ENCODE data around the gene USB1.

The USB1 gene

DNA sequence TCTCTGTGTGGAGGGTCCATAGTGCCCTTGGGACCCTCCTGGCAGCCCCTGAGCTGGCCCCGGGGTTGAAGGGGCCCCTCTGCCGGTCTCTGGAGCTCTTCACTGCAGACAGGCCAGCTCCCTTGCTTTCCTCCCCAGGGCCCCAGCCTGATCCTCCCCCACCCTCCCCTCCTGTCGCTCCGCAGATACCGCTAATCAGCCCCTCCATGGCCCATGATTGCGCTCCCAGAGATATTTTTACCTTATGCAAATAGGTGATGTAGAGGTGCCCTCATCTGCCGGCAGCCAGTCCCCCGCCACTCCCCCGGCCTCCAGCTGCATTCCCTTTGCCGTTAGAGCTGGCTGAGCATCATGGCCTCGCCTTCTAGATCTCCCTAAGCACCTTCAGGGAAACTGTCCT, 33.6 kb downstream of the USB1 start:
- DNase-seq (ENCODE audit: low spot score): no peak

DNA sequence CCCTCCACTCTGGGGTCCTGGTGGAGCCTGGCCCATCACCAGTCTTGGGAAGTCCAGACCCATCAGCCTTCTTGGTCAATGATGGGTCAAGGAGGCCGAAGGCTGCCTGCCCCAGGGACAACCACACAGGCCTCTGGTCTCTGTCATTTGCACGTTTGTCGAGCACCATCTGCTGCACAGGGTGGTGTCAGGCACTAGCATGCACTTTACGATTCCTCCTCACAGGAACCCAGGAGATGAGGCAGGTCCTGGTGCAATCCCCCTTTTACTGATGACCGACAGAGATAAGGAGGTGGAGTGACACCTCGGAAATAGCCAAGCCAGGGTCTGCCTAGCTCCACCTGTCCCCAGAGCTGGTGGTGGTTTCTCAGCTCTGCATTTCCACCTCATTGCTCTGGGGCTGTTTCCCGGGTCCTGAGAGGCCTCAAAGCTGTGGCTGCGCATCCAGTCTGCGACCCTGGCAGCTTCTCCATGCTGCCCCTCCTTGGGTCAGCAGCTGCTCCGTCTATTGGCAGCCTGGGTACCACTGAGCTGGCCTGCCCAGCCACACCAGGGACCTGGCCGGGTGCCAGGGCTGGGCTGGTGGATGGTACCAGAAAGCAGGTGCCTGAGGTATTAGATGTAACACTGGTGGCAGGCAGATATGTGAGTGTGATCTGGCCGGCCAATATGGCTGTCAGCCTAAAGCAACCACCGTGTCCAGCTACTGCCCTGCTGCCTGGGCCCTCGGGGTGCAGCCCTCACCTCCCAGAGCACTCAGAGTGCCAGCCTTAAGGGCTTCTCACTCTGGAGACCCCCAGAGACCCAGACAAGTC, 34.4 kb downstream of the USB1 start:
- no peak for DNase-seq (ENCODE audit: low spot score)

DNA sequence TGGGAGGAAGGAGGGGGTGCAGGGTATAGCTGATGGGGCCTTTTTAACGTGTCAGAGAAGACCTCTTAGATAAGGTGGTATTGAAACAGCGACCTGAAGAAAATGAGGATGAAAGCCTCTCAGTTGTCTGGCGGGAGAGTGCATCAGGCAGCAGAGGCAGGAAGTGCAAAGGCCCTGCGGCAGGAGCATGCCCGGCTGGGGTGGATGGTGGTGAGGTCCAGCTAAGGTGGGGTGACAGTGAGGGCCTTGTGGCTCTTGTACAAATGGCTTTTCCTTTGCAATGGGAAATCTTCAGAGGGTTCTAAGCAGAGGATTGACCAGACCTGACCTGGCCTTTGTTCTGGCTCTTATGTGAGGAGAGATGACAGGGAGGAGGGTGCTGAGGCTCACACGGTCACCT, 35.7 kb downstream of the USB1 start:
- DNase-seq (ENCODE audit: low spot score): no peak

DNA sequence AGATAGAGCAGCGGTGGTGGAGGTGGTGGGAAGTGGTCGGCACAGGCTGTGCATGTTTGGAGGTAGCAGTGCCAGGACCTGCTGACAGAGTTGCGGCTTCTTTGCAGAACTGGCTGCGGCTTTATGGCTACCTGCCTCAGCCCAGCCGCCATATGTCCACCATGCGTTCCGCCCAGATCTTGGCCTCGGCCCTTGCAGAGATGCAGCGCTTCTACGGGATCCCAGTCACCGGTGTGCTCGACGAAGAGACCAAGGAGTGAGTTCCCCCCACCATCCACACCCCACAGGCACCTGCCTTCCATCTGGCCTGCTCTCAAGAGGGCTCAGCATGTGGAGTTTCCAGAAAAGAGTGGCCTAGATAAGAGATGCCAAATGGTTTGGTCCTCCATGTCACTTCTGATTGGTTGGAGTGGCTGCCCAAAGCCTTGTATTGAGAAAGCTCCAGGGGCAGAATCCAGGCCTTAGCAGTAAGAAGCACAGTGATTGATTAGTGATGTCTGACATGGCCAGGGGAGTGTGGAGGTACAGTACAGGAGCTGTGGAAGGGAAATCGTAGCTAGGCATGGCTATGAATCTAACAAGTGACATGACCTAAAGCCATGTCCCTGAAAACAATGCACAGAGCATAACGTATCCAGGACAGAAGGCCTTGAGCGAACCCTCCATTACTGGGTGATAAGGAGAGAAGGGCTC, 36.3 kb downstream of the USB1 start:
- DNase-seq (ENCODE audit: low spot score): no peak

DNA sequence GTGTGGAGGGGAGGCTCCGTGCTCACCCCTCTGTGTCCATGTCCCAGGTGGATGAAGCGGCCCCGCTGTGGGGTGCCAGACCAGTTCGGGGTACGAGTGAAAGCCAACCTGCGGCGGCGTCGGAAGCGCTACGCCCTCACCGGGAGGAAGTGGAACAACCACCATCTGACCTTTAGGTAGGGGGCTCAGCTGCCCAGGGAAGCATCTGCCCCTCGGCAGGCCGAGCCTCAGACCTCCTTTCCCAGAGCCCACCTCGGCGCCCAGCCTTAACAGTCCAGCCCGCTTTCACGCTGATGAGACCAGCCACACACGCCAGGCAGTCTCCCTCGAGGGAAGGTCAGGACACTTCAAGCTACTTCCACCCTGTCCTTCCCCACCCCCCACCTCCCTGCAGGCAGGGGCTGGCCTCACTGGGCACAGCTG, 37.0 kb downstream of the USB1 start:
- DNase-seq (ENCODE audit: low spot score): no peak

DNA sequence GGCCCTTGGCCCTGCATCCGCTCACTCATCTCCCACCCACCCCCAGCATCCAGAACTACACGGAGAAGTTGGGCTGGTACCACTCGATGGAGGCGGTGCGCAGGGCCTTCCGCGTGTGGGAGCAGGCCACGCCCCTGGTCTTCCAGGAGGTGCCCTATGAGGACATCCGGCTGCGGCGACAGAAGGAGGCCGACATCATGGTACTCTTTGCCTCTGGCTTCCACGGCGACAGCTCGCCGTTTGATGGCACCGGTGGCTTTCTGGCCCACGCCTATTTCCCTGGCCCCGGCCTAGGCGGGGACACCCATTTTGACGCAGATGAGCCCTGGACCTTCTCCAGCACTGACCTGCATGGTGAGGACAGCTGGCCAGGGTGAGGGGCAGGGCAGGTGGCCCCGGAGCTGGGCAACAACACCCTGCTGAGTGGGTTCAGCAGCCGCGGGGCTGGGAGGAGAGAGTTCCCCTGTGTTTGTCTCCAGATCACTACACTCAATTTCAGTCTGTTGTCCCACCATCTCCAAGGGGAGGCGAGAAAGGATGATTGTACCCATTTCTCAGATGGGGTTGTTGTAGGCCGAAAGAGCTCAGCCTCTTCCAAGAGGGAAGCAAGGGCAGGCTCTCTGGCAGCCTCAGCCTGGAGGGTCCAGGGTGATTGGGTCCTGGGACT, 38.8 kb downstream of the USB1 start:
- DNase-seq (ENCODE audit: low spot score): no peak

DNA sequence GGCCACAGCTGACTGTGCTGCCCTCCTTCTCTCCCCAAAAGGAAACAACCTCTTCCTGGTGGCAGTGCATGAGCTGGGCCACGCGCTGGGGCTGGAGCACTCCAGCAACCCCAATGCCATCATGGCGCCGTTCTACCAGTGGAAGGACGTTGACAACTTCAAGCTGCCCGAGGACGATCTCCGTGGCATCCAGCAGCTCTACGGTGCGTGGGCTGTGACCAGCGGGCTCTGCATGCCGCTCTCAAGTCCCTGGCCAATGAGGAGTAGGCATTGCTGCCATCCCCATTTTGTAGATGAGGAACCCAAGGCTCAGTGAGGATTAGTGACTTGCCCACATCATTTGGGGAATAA, 39.3 kb downstream of the USB1 start:
- no peak for DNase-seq (ENCODE audit: low spot score)

DNA sequence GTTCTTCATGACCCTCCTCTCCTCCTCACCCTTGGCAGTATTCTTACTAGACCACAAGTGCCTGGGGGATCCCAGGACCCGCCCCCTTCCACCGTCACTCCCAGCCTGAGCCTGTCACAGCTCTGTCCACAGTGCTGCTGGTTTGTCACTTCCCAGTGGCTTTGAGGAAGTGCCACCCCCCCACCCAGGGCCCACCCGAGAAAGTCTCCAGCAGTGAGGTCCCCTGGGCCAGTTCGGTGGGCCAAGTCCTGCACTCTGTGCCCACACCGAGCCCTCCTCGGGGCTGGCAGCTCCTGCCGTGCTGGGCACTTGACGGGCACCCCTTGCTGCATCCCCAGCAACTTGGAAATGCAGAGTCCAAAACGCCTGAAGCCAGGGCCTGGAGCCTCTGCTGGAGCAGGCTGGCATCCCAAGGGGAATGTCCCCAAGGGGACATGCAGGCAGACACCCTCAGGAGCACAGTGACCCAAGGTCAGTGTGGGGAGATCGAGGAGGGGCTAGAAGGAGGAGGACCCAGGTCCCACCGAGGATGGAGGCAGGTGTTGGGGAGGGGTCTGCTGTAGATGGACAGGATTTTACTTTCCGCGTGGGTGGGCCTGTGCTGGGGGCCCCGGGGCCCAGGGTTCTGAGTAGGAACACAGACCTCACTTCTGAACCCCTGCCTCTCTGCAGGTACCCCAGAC, 39.9 kb downstream of the USB1 start:
- no peak for DNase-seq (ENCODE audit: low spot score)

DNA sequence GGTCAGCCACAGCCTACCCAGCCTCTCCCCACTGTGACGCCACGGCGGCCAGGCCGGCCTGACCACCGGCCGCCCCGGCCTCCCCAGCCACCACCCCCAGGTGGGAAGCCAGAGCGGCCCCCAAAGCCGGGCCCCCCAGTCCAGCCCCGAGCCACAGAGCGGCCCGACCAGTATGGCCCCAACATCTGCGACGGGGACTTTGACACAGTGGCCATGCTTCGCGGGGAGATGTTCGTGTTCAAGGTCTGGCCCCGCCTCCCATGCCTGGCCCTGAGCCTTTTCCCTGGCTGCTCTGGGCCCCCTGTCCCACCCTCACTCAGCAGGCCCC, 40.4 kb downstream of the USB1 start:
- no peak for DNase-seq (ENCODE audit: low spot score)

DNA sequence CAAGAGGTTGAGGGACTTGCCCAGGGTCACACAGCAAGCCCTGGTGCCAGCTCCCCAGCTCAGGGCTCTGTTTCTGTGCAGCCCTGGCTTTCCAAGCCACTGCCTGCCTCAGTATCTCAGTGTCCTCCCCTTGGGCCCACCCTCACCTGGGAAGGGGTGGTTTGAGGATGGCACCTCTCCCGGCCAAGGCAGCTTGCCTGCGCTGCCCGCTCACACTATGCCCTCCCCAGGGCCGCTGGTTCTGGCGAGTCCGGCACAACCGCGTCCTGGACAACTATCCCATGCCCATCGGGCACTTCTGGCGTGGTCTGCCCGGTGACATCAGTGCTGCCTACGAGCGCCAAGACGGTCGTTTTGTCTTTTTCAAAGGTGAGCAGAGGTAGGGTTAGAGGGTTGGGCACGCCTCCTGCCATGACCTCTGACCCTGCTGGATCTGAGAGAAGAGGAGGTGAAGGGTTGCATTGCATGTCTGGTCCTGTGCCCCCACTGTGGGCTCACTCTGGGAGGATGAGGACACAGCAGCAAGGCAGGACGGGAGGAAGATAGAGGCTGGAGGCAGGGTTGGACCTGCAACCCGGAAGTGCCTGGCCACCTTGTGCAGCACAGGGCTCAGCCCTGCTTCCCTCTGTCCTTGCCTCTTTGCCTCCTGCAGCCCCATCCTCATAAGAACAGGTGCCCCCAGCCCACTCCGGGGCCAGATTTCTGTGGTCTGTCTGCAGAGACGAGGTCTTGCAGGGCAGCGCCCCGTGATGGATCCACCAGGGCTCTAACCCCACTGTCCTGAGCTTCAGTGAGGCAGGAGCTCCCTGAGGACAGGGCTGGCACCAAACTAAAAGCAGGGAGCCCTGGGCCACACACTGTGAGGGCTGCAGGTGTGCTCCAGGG, 41.0 kb downstream of the USB1 start:
- no peak for DNase-seq (ENCODE audit: low spot score)

DNA sequence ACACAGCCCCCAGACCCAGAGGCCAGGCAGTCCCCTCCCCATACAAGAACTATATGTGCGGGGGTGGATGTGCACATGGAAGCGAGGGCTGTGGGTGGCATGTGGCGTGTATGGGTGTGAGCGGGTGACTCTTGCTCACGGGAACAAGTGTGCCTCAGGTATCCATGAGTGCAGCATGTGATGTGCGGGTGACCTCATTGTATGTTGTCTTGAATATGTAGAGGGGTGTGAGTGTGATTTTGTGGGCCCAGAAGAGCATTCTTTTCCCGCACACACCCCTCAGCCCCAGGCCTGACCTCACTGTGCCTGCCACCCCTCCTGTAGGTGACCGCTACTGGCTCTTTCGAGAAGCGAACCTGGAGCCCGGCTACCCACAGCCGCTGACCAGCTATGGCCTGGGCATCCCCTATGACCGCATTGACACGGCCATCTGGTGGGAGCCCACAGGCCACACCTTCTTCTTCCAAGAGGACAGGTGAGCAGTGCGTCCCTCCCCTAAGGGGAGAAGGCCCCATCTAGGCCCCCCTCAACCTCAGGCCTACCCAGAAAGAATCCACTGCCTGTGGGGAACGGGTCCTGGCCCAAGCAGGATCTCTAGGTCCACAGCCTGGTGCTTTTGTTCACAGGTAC, 41.8 kb downstream of the USB1 start:
- no peak for DNase-seq (ENCODE audit: low spot score)

DNA sequence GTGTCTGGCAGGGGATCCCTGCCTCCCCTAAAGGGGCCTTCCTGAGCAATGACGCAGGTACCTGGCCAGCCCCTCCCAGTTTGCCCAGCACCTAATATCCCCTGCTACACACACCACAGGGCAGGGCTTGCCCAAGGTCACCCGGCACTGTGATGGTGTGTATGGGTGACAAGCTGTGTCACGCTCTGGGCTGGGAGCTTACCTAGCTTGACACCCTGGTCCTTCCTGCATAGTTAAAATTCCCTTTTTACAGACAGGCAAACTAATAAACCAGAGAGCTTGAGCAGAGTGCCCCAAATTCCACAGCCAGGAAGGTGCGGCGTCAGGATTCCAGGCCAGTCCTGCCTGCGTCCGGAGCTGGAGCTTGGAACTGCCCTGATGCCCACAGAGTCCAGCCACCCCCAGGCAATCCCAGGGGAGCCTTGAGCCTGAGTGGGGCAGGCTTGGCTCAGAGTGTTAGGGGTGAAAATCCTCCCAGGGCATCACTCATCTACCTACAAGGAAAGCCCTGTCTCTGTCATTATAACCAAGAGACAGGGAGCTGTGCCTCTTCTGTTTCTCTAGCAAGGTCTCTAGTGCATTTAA, 42.5 kb downstream of the USB1 start:
- DNase-seq (ENCODE audit: low spot score): no peak

DNA sequence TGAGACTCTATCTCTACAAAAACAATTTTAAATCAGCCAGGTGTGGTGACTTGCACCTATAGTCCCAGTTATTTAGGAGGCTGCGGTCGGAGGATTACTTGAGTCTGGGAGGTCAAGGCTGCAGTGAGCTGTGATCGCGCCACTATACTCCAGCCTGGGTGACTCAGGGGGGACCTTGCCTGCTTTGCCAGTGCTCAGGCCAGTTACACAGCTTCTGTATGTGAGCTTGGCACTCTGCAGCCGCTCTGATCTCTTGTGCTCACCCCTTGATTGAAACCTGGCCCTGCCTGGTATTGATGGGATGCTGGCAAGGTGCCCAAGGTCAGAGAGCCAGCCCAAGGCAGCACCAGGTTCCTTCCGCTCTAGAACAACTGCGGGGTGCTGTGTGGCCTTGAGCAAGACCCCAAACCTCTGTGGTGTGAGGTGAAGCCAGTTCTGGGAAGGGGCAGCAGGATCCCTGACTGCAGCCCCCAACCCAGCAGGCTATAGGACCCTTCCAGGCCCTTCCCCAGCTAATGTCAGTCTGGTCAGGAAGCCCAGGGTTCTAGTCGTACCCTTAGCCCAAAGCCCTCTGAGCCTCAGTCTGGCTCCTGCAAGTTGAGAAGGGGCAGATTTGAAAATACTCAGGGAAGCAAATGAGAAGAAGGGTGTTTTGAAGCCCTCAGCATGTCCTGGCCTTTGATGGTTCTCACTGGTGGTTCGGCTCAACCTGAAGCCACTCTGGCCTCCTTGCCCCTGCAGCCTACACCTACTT, 43.2 kb downstream of the USB1 start:
- no peak for DNase-seq (ENCODE audit: low spot score)

DNA sequence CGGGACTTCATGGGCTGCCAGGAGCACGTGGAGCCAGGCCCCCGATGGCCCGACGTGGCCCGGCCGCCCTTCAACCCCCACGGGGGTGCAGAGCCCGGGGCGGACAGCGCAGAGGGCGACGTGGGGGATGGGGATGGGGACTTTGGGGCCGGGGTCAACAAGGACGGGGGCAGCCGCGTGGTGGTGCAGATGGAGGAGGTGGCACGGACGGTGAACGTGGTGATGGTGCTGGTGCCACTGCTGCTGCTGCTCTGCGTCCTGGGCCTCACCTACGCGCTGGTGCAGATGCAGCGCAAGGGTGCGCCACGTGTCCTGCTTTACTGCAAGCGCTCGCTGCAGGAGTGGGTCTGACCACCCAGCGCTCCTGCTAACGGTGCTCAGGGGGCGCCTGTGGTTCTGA, 43.9 kb downstream of the USB1 start:
- no peak for DNase-seq (ENCODE audit: low spot score)

DNA sequence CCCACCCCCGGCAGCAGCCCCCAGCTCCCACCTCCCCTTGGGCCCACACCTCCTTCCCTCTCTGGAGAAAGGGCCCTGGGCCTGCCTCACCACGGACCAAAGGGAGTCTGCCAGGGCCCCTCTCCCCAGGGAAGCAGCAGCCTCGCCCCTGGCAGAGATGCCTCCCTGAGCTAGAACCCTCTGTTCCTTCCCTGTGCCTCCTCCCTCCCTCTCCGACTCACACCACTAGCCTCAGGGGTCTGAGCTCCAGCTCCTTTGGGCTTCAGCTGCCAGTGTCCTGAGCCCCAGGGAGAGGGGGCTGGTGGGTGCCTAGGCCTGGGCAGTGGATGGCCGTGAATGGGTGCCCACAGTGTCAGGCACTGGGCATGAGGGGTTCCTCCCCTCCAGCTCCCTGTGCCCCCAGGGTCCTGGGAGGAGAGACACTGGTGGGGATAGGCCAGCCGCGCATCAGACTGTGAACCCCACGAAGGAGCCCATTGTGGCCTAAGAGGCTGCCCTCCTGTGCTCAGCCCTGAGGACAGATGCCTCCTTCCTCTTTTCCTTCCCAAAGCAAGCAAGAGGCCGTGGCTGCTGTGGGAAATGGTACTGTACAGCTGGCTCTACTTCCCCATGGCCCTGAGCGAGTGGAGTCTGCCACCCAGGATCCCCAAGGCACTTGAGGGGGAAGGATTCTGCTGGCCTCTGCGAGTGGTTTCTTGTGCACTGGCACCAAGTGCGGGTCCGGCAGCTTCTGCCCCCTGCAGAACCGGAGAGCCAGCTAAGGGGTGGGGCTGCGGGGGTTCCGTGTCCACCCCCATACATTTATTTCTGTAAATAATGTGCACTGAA, 45.1 kb downstream of the USB1 start:
- no peak for DNase-seq (ENCODE audit: low spot score)

DNA sequence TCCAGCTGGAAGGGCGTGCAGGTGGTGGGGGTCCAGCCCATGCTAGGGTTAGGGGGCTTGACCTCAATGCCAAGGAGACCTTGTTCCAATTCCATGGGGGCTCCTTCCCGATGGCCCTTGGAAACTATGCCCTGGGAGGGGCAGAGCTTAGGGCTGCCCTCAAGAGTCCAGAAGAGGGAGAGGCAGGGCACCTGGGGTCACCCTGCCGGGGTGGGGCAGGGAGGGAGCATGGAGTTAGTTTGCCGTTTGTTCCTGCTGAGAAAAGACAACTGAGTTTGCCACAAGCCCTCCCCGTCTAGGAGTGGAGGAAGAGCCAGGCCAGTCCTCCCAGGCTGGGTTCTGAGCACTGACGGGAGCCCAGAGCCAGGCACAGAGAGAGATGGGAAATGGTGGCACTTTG, 45.7 kb downstream of the USB1 start:
- DNase-seq (ENCODE audit: low spot score): no peak

DNA sequence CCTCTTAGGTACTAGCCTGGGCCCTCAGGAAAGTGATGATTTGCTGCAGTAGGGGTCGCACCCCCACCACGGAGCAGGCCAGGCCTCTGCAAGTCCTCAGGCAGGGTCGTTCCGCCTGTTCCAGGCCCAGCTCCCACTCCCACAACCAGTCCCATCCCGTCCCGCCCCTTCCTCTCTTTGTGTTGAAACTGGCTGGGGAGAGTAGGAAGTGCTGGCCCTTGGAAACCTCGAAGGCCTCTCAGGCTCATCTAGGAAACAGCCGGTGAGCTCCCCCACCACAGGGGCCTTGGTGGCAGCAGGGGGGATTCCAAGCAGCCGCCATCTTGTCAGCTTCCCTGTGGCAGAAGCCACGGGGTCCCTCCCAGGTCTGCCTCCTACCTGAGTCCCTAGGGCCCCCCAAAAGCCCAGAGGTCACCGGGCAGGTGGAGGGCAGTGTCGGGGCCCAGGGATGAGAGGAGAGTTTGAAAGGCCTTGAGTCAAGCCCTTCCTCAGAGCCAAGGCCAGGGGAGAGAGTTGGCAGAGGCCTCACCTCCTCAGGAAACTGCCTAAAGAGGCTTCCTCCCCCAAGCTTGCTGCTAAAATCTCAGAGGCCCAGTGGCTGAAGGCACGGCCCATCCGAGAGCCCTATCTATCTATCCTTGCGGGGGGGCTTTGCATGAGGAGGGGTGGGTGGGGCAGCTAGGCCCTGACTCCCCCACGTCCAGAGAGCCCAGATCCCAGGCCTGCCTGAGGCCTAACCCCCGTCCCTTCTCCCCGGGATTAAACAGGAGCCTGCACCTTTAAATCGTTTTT, 46.5 kb downstream of the USB1 start:
- DNase-seq (ENCODE audit: low spot score): no peak

DNA sequence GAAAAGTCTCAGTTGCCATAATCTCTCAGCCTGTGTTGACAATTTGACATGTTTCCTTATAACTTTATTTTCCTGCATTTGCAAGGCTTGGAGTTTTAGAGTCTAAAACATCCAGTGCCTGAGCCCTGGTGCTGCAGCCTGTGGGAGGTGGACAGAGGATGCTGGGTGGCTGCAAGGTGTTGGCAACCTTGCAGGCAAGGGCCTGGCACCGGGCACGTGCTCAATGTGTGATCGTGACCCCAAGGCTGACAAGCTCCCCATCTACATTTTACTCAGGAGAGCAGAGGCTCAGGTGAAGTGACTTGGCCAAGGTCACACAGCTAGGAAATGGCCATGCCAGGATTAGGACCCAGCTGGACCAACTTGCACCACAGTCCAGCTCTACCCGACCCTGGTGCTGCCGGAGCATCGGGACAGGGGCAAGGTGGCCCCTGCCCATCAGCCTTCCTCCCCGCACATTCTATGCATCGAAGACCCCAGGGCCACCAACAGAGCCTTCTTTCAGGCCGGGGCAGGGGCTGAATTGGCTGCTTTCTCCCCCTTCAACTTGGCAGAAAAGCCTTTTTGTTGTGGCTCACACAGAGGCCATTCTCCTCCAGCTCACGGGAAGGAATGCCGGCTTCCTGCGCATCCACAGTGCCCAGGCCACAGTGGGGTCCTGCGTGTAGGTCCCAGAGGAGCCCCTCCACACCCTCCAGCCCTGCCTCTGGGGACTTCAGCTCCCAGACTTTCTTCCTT, 47.5 kb downstream of the USB1 start:
- no peak for DNase-seq (ENCODE audit: low spot score)
